GM12874 (cell line): Measurements from ENCODE around the gene PWWP2B.

Experiments used
- CTCF ChIP-seq: IDR thresholded peaks from 2 replicates; pipeline ENCODE4 v1.5.1; 2011; ENCODE audit warnings: low read depth, mild to moderate bottlenecking, control low read depth, low read length, moderate library complexity; ENCODE audit not compliant: insufficient read depth

PWWP2B gene

GRCh38 chr10:132404169-132404880, 7.3 kb downstream of the PWWP2B start:
- TF ChIP-seq CTCF: no peak

- no peak for TF ChIP-seq CTCF
Measured at GRCh38 chr10:132404911-132405462, 8.0 kb downstream of the PWWP2B start.

GRCh38 chr10:132405463-132405991, 8.5 kb downstream of the PWWP2B start:
- TF ChIP-seq CTCF: no peak

- no peak for TF ChIP-seq CTCF
Measured at GRCh38 chr10:132406181-132406580, 9.2 kb downstream of the PWWP2B start.

GRCh38 chr10:132406750-132407149, 9.8 kb downstream of the PWWP2B start:
- TF ChIP-seq CTCF: no peak

- no peak for TF ChIP-seq CTCF
Measured at GRCh38 chr10:132407243-132407746, 10.3 kb downstream of the PWWP2B start.

- no peak for TF ChIP-seq CTCF
Measured at GRCh38 chr10:132407846-132408278, 10.9 kb downstream of the PWWP2B start.
